ENCODE results near the gene GALNT15.

GALNT15 gene

GRCh38 chr3:16150285-16150684 is 24.2 kb upstream of the GALNT15 start:
- no peak for DNase-seq (ENCODE audit: low read depth in 2 of 2)

- DNase-seq (ENCODE audit: low read depth in 2 of 2): peak; percentile 76 to 77
Observed at GRCh38 chr3:16151109-16151508, 23.4 kb upstream of the GALNT15 start.

- DNase-seq (ENCODE audit: low read depth in 2 of 2): no peak
Observed at GRCh38 chr3:16168211-16168610, 6.3 kb upstream of the GALNT15 start.

- DNase-seq (ENCODE audit: low read depth in 2 of 2): no peak
Observed at GRCh38 chr3:16171009-16171408, 3.5 kb upstream of the GALNT15 start.

GRCh38 chr3:16171825-16172224 is 2.7 kb upstream of the GALNT15 start:
- DNase-seq (ENCODE audit: low read depth in 2 of 2): no peak

- DNase-seq (ENCODE audit: low read depth in 2 of 2): no peak
Observed at GRCh38 chr3:16173283-16174025, 1.0 kb upstream of the GALNT15 start.

- DNase-seq (ENCODE audit: low read depth in 2 of 2): peak; percentile 52 to 57
Observed at GRCh38 chr3:16174026-16174355, 489 bp upstream of the GALNT15 start.

GRCh38 chr3:16174976-16175901 is 759 bp downstream of the GALNT15 start:
- DNase-seq (ENCODE audit: low read depth in 2 of 2): no peak

- no peak for DNase-seq (ENCODE audit: low read depth in 2 of 2)
Observed at GRCh38 chr3:16176391-16177030, 2.0 kb downstream of the GALNT15 start.

GRCh38 chr3:16177382-16177781 is 2.9 kb downstream of the GALNT15 start:
- no peak for DNase-seq (ENCODE audit: low read depth in 2 of 2)

- DNase-seq (ENCODE audit: low read depth in 2 of 2): peak; percentile 78 to 81
Observed at GRCh38 chr3:16177962-16178627, 3.6 kb downstream of the GALNT15 start.

GRCh38 chr3:16178628-16178988 is 4.1 kb downstream of the GALNT15 start:
- no peak for DNase-seq (ENCODE audit: low read depth in 2 of 2)

GRCh38 chr3:16179261-16179660 is 4.8 kb downstream of the GALNT15 start:
- no peak for DNase-seq (ENCODE audit: low read depth in 2 of 2)

- DNase-seq (ENCODE audit: low read depth in 2 of 2): peak; percentile 58 to 64
Observed at GRCh38 chr3:16179771-16180736, 5.6 kb downstream of the GALNT15 start.

- DNase-seq (ENCODE audit: low read depth in 2 of 2): no peak
Observed at GRCh38 chr3:16180737-16181134, 6.3 kb downstream of the GALNT15 start.

GRCh38 chr3:16181361-16181760 is 6.9 kb downstream of the GALNT15 start:
- no peak for DNase-seq (ENCODE audit: low read depth in 2 of 2)

GRCh38 chr3:16182183-16182582 is 7.7 kb downstream of the GALNT15 start:
- DNase-seq (ENCODE audit: low read depth in 2 of 2): no peak

GRCh38 chr3:16182612-16183011 is 8.1 kb downstream of the GALNT15 start:
- no peak for DNase-seq (ENCODE audit: low read depth in 2 of 2)

- no peak for DNase-seq (ENCODE audit: low read depth in 2 of 2)
Observed at GRCh38 chr3:16183082-16183481, 8.6 kb downstream of the GALNT15 start.

GRCh38 chr3:16183601-16184270 is 9.3 kb downstream of the GALNT15 start:
- DNase-seq (ENCODE audit: low read depth in 2 of 2): peak; percentile 78 to 79

Data from fibroblast of skin of left biceps (primary cell).